GM23338 (cell line): ENCODE data around the gene NTM. TPM values are rescaled to one million over a fixed set of nuclear protein-coding genes. Genes with fewer than 3 reads are reported as not detected.

ENCODE experiments used
- ATAC-seq: fragments of 200-7000 bp; cut with Tn5 transposase; 3 replicates; pipeline ENCODE4 v1.9.1; 2020
- DNase-seq: peaks from one replicate; pipeline ENCODE4 v3.0.0-alpha.2; 2015; ENCODE audit warnings: low spot score
- H2AFZ ChIP-seq: fragments of 200-600 bp; sonication (generic); 2 replicates; pipeline ENCODE4 v1.8.0; 2016; ENCODE audit warnings: antibody characterized with exemption, mild to moderate bottlenecking, moderate library complexity
- H3F3A ChIP-seq: fragments of 200-600 bp; sonication (generic); replicated peaks from 2 replicates; pipeline ENCODE4 v1.8.0; 2017; ENCODE audit warnings: antibody characterized with exemption, mixed run types, low read depth
- H3K27ac ChIP-seq: fragments of 200-600 bp; sonication (generic); 2 replicates; pipeline ENCODE4 v1.6.1; 2016; ENCODE audit warnings: low read depth
- H3K27me3 ChIP-seq: fragments of 200-600 bp; sonication (generic); 2 replicates; pipeline ENCODE4 v1.8.0; 2016; ENCODE audit warnings: mild to moderate bottlenecking, mixed run types, moderate library complexity; ENCODE audit not compliant: insufficient read depth
- H3K36me3 ChIP-seq: fragments of 200-600 bp; sonication (generic); 2 replicates; pipeline ENCODE4 v1.8.0; 2016; ENCODE audit warnings: mild to moderate bottlenecking; ENCODE audit not compliant: insufficient read depth
- H3K4me1 ChIP-seq: fragments of 200-600 bp; sonication (generic); 2 replicates; pipeline ENCODE4 v1.8.0; 2016; ENCODE audit warnings: mild to moderate bottlenecking, moderate library complexity; ENCODE audit not compliant: insufficient read depth
- H3K4me2 ChIP-seq: fragments of 200-600 bp; sonication (generic); 2 replicates; pipeline ENCODE4 v1.7.1; 2017; ENCODE audit warnings: mixed run types
- H3K4me3 ChIP-seq: fragments of 200-600 bp; sonication (generic); 2 replicates; pipeline ENCODE4 v1.6.1; 2016; ENCODE audit warnings: mixed run types
- H3K79me2 ChIP-seq: fragments of 200-600 bp; sonication (generic); replicated peaks from 2 replicates; pipeline ENCODE4 v1.8.0; 2017; ENCODE audit warnings: mild to moderate bottlenecking; ENCODE audit not compliant: insufficient read depth
- H3K9me2 ChIP-seq: fragments of 200-600 bp; sonication (generic); 2 replicates; pipeline ENCODE4 v1.8.0; 2017; ENCODE audit not compliant: insufficient read depth
- H4K20me1 ChIP-seq: fragments of 200-600 bp; sonication (generic); replicated peaks from 2 replicates; pipeline ENCODE4 v1.8.0; 2017; ENCODE audit warnings: mild to moderate bottlenecking; ENCODE audit not compliant: insufficient read depth
- H3K27ac Mint-ChIP-seq: 2 replicates; pipeline ENCODE4 v1.8.0; 2020; ENCODE audit warnings: inconsistent platforms, mild to moderate bottlenecking, moderate library complexity, mixed read lengths
- H3K27me3 Mint-ChIP-seq: 3 replicates; pipeline ENCODE4 v1.8.0; 2022; ENCODE audit warnings: low read depth, mild to moderate bottlenecking, moderate library complexity, mixed read lengths, inconsistent platforms; ENCODE audit not compliant: insufficient read depth, poor library complexity
- H3K36me3 Mint-ChIP-seq: 3 replicates; pipeline ENCODE4 v1.8.0; 2021; ENCODE audit warnings: low read depth, mild to moderate bottlenecking, inconsistent platforms, moderate library complexity, mixed read lengths
- H3K4me1 Mint-ChIP-seq: 3 replicates; pipeline ENCODE4 v1.8.0; 2020; ENCODE audit warnings: mild to moderate bottlenecking, inconsistent platforms, mixed read lengths
- H3K4me3 Mint-ChIP-seq: 3 replicates; pipeline ENCODE4 v1.8.0; 2021; ENCODE audit warnings: moderate library complexity, mild to moderate bottlenecking, inconsistent platforms, mixed read lengths
- H3K9me3 Mint-ChIP-seq: 3 replicates; pipeline ENCODE4 v1.8.0; 2020; ENCODE audit warnings: moderate library complexity, mild to moderate bottlenecking, inconsistent platforms, mixed read lengths
- CREB1 ChIP-seq: fragments of 250-450 bp; sonication (Bioruptor Pico); IDR thresholded peaks from 2 replicates; pipeline ENCODE4 v1.5.0; 2020; ENCODE audit warnings: low read depth, mild to moderate bottlenecking, moderate library complexity
- EZH2phosphoT487 ChIP-seq: fragments of 200-600 bp; sonication (generic); IDR thresholded peaks from one replicate; pipeline ENCODE4 v1.8.1; 2018; ENCODE audit warnings: antibody characterized with exemption; ENCODE audit not compliant: unreplicated experiment
- JUNB ChIP-seq: IDR thresholded peaks from one replicate; pipeline ENCODE4 v1.6.1; 2016; ENCODE audit warnings: antibody characterized with exemption; ENCODE audit not compliant: unreplicated experiment
- NANOG ChIP-seq: IDR thresholded peaks from 2 replicates; pipeline ENCODE4 v1.6.1; 2016; ENCODE audit warnings: antibody characterized with exemption, borderline replicate concordance
- POLR2AphosphoS5 ChIP-seq: IDR thresholded peaks from 2 replicates; pipeline ENCODE4 v1.6.1; 2016; ENCODE audit warnings: antibody characterized with exemption, low read depth
- STAT1 ChIP-seq: IDR thresholded peaks from one replicate; pipeline ENCODE4 v1.6.1; 2016; ENCODE audit warnings: antibody characterized with exemption; ENCODE audit not compliant: unreplicated experiment
- ZNF114 ChIP-seq: fragments of 250-450 bp; sonication (Bioruptor Pico); IDR thresholded peaks from 2 replicates; pipeline ENCODE4 v1.5.0; 2020; ENCODE audit warnings: mild to moderate bottlenecking, moderate library complexity
- ZNF331 ChIP-seq: fragments of 250-450 bp; sonication (Bioruptor Pico); IDR thresholded peaks from 2 replicates; pipeline ENCODE4 v1.5.0; 2020; ENCODE audit warnings: low read depth, mild to moderate bottlenecking, moderate library complexity
- polyA plus RNA-seq: library from polyadenylated mRNA; unstranded; fragments of >200 nt; fragmentation: Nextera tagmentation; extraction: Ambion mirVana; gene quantifications from 2 replicates; pipeline ENCODE4 v1.2.1, GENCODE V29; 2016
- total RNA-seq: library from RNA; depleted of rRNA; stranded (reverse); fragments of >200 nt; shearing (Covaris generic); gene quantifications from 2 replicates; pipeline ENCODE4 v1.2.3, GENCODE V29; 2014
- TF ChIP-seq, protein P1 (sequence below), 2 experiments: fragments of 200-600 bp in 1 of 2; sonication (generic) in 1 of 2; conservative IDR thresholded peaks; 2 replicates each; pipeline versions ENCODE4 v1.5.1 to v1.6.1; 2016 to 2017; ENCODE audit warnings: antibody characterized with exemption in 2 of 2, low read depth in 2 of 2, mild to moderate bottlenecking in 2 of 2, moderate library complexity in 1 of 2
- TF ChIP-seq, protein P2 (sequence below): IDR thresholded peaks from one replicate; pipeline ENCODE4 v1.6.1; 2018; ENCODE audit warnings: antibody characterized with exemption; ENCODE audit not compliant: unreplicated experiment
- TF ChIP-seq, protein P3 (sequence below): IDR thresholded peaks from 2 replicates; pipeline ENCODE4 v1.6.1; 2016; ENCODE audit warnings: antibody characterized with exemption

Gene NTM
- total and polyA plus RNA-seq, 2 experiments from 2014 or later, result 10.6 to 14.6 TPM

DNA sequence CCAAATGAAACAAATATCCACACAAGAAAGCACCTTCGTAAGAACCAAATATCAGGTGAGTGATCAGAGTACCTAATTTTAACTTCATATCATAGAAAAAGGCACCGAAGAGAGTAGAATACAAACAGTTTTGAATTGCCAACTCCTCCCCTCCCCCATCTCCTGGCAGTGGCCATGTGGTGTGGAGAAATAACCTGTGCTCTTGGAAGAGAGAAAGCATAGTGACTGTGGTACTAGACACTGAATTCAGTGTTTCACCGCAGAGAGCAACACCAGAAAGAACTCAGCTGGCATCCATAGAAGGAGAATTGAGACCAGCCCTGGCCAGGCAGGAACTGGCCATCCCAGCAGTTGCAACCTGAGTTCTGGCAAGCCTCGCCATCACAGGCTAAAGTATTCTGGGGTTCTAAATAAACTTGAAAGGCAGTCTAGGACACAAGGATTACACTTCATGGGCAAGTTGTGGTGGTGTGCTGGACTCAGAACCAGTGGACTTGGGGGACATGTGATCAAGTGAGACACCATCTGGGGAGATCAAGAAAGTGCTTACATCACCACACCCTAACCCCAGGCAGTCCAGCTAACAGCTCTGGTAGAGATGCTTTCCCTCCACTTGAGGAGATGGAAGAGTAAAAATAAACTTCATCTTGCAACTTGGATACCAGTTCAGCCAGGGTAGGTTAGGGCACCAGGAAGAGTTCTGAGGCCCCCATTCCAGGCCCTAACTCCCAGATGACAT is 1003.2 kb downstream of the NTM start:
- Mint-ChIP-seq H3K27ac (no peak overlapping the region), H3K27me3 (no peaks in the 10 kb centered on the region), H3K36me3 (no peaks in the 10 kb centered on the region), H3K9me3 (no peaks in the 10 kb centered on the region), H3K4me1 (no peaks in the 10 kb centered on the region), H3K4me3 (no peak overlapping the region)
- ATAC-seq (no peak), DNase-seq (no peak)
- Histone ChIP-seq H3K4me2 (no peak overlapping the region), H2AFZ (no peak overlapping the region), H3K4me1 (no peaks in the 10 kb centered on the region), H3F3A (no peaks in the 10 kb centered on the region), H4K20me1 (no peaks in the 10 kb centered on the region), H3K36me3 (no peaks in the 10 kb centered on the region), H3K9me2 (peaks cover 6% of the 10 kb centered on the region; the same call in 1 of the 2 replicates), H3K27ac (no peak overlapping the region), H3K27me3 (no peaks in the 10 kb centered on the region), H3K79me2 (no peaks in the 10 kb centered on the region), H3K4me3 (no peak overlapping the region)
- TF ChIP-seq, protein P1, sequence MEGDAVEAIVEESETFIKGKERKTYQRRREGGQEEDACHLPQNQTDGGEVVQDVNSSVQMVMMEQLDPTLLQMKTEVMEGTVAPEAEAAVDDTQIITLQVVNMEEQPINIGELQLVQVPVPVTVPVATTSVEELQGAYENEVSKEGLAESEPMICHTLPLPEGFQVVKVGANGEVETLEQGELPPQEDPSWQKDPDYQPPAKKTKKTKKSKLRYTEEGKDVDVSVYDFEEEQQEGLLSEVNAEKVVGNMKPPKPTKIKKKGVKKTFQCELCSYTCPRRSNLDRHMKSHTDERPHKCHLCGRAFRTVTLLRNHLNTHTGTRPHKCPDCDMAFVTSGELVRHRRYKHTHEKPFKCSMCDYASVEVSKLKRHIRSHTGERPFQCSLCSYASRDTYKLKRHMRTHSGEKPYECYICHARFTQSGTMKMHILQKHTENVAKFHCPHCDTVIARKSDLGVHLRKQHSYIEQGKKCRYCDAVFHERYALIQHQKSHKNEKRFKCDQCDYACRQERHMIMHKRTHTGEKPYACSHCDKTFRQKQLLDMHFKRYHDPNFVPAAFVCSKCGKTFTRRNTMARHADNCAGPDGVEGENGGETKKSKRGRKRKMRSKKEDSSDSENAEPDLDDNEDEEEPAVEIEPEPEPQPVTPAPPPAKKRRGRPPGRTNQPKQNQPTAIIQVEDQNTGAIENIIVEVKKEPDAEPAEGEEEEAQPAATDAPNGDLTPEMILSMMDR (conservative IDR thresholded peaks at IDR 0.05; ENCODE audit: low read depth in 2 of 2), result peak in 1 of 2 experiments; percentile 14; a peak in 1 of 4 replicates
- TF ChIP-seq CREB1 (CRISPR knock-in tag), result no peak

DNA sequence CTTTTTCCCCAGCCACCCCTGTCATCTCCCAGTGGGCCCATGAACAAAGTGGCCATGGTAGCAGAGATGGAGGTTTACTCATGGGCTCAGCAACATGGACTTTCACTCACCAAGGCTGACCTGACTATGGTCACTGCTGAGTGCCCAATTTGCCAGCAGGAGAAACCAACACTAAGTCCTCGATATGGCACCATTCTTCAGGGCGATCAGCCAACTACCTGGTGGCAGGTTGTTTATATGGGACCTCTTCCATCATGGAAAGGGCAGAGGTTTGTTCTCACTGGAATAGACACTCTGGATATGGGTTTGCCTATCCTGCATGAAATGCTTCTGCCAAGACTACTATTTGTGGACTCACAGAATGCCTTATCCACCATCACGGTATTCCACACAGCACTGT is 1009.1 kb downstream of the NTM start:
- H3K27ac ChIP-seq, result no peak overlapping the region
- ATAC-seq (no peak), DNase-seq (no peak)
- no peaks in the 10 kb centered on the region for H3K4me1 Mint-ChIP-seq
- H3K4me3 Mint-ChIP-seq, result no peak overlapping the region
- H3K9me2 ChIP-seq, result peaks cover 4% of the 10 kb centered on the region; the same call in 1 of the 2 replicates
- peaks cover 36% of the 10 kb centered on the region for H3K9me3 Mint-ChIP-seq
- no peaks in the 10 kb centered on the region for H3K4me1 ChIP-seq
- no peak overlapping the region for H3K4me3 ChIP-seq
- H3F3A ChIP-seq, result no peaks in the 10 kb centered on the region
- peaks cover 25% of the 10 kb centered on the region for H3K36me3 Mint-ChIP-seq
- peaks cover 5% of the 10 kb centered on the region for H3K27me3 Mint-ChIP-seq
- H3K36me3 ChIP-seq, result peaks cover 10% of the 10 kb centered on the region
- H3K27me3 ChIP-seq, result no peaks in the 10 kb centered on the region
- no peak overlapping the region for H2AFZ ChIP-seq
- H3K4me2 ChIP-seq, result no peak overlapping the region
- no peak overlapping the region for H3K27ac Mint-ChIP-seq
- H4K20me1 ChIP-seq, result no peaks in the 10 kb centered on the region
- H3K79me2 ChIP-seq, result no peaks in the 10 kb centered on the region
- no peak for TF ChIP-seq ZNF331 (CRISPR knock-in tag)
- TF ChIP-seq, protein P2, sequence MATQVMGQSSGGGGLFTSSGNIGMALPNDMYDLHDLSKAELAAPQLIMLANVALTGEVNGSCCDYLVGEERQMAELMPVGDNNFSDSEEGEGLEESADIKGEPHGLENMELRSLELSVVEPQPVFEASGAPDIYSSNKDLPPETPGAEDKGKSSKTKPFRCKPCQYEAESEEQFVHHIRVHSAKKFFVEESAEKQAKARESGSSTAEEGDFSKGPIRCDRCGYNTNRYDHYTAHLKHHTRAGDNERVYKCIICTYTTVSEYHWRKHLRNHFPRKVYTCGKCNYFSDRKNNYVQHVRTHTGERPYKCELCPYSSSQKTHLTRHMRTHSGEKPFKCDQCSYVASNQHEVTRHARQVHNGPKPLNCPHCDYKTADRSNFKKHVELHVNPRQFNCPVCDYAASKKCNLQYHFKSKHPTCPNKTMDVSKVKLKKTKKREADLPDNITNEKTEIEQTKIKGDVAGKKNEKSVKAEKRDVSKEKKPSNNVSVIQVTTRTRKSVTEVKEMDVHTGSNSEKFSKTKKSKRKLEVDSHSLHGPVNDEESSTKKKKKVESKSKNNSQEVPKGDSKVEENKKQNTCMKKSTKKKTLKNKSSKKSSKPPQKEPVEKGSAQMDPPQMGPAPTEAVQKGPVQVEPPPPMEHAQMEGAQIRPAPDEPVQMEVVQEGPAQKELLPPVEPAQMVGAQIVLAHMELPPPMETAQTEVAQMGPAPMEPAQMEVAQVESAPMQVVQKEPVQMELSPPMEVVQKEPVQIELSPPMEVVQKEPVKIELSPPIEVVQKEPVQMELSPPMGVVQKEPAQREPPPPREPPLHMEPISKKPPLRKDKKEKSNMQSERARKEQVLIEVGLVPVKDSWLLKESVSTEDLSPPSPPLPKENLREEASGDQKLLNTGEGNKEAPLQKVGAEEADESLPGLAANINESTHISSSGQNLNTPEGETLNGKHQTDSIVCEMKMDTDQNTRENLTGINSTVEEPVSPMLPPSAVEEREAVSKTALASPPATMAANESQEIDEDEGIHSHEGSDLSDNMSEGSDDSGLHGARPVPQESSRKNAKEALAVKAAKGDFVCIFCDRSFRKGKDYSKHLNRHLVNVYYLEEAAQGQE, result no peak
- TF ChIP-seq ZNF114 (CRISPR knock-in tag), result no peak
- TF ChIP-seq, protein P1 (conservative IDR thresholded peaks at IDR 0.05; ENCODE audit: low read depth in 2 of 2), result no peak
- TF ChIP-seq NANOG, result no peak
- TF ChIP-seq STAT1, result no peak
- TF ChIP-seq, protein P3, sequence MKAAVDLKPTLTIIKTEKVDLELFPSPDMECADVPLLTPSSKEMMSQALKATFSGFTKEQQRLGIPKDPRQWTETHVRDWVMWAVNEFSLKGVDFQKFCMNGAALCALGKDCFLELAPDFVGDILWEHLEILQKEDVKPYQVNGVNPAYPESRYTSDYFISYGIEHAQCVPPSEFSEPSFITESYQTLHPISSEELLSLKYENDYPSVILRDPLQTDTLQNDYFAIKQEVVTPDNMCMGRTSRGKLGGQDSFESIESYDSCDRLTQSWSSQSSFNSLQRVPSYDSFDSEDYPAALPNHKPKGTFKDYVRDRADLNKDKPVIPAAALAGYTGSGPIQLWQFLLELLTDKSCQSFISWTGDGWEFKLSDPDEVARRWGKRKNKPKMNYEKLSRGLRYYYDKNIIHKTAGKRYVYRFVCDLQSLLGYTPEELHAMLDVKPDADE, result no peak
- TF ChIP-seq EZH2phosphoT487, result no peak
- no peak for TF ChIP-seq POLR2AphosphoS5
- no peak for TF ChIP-seq JUNB
